Chondrocyte (in vitro differentiated cells): Measurements from ENCODE around the gene SIK2. TPM values are rescaled to one million over a fixed set of nuclear protein-coding genes. Genes with fewer than 3 reads are reported as not detected.

ENCODE experiments used
- DNase-seq: peaks from one replicate; pipeline ENCODE4 v3.0.0; 2021; ENCODE audit warnings: mixed read lengths, low spot score
- H3K27ac Mint-ChIP-seq: one replicate; pipeline ENCODE4 v1.8.0; 2021; ENCODE audit warnings: mild to moderate bottlenecking, moderate library complexity, mixed read lengths; ENCODE audit not compliant: unreplicated experiment
- H3K27me3 Mint-ChIP-seq: 2 replicates; pipeline ENCODE4 v1.8.0; 2021; ENCODE audit warnings: low read depth, mixed read lengths
- H3K36me3 Mint-ChIP-seq: 2 replicates; pipeline ENCODE4 v1.8.0; 2021; ENCODE audit warnings: low read depth, mixed read lengths
- H3K4me1 Mint-ChIP-seq: 2 replicates; pipeline ENCODE4 v1.8.0; 2021; ENCODE audit warnings: low read depth, mild to moderate bottlenecking, mixed read lengths
- H3K4me3 Mint-ChIP-seq: one replicate; pipeline ENCODE4 v1.8.0; 2021; ENCODE audit warnings: mild to moderate bottlenecking, moderate library complexity, mixed read lengths; ENCODE audit not compliant: unreplicated experiment
- H3K9me3 Mint-ChIP-seq: 2 replicates; pipeline ENCODE4 v1.8.0; 2021; ENCODE audit warnings: low read depth, mixed read lengths
- total RNA-seq: library from RNA; stranded (reverse); gene quantifications from 3 replicates; pipeline ENCODE4 v1.2.1, GENCODE V29; 2021
- TF ChIP-seq, protein P1 (sequence below): fragments of 200-600 bp; sonication (generic); IDR thresholded peaks from 2 replicates; pipeline ENCODE4 v1.5.0; 2021; ENCODE audit warnings: antibody characterized with exemption, mild to moderate bottlenecking, moderate library complexity

The SIK2 gene
- total RNA-seq, 1 donor from 2014 or later = 16.2 TPM

- TF ChIP-seq, protein P1, sequence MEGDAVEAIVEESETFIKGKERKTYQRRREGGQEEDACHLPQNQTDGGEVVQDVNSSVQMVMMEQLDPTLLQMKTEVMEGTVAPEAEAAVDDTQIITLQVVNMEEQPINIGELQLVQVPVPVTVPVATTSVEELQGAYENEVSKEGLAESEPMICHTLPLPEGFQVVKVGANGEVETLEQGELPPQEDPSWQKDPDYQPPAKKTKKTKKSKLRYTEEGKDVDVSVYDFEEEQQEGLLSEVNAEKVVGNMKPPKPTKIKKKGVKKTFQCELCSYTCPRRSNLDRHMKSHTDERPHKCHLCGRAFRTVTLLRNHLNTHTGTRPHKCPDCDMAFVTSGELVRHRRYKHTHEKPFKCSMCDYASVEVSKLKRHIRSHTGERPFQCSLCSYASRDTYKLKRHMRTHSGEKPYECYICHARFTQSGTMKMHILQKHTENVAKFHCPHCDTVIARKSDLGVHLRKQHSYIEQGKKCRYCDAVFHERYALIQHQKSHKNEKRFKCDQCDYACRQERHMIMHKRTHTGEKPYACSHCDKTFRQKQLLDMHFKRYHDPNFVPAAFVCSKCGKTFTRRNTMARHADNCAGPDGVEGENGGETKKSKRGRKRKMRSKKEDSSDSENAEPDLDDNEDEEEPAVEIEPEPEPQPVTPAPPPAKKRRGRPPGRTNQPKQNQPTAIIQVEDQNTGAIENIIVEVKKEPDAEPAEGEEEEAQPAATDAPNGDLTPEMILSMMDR = no peak
- Mint-ChIP-seq H3K27me3 (no peaks in the 10 kb centered on the region), H3K9me3 (no peaks in the 10 kb centered on the region), H3K27ac (no peak overlapping the region), H3K4me1 (no peaks in the 10 kb centered on the region), H3K4me3 (no peak overlapping the region), H3K36me3 (no peaks in the 10 kb centered on the region)
- DNase-seq = no peak
Measured at GRCh38 chr11:111582163-111582562, 20.1 kb upstream of the SIK2 start.

- H3K4me1 Mint-ChIP-seq = no peaks in the 10 kb centered on the region
- no peak overlapping the region for H3K4me3 Mint-ChIP-seq
- no peaks in the 10 kb centered on the region for H3K9me3 Mint-ChIP-seq
- H3K36me3 Mint-ChIP-seq = no peaks in the 10 kb centered on the region
- TF ChIP-seq, protein P1 = no peak
- DNase-seq = no peak
- H3K27ac Mint-ChIP-seq = no peak overlapping the region
- H3K27me3 Mint-ChIP-seq = no peaks in the 10 kb centered on the region
Measured at GRCh38 chr11:111582881-111583280, 19.4 kb upstream of the SIK2 start.

DNA sequence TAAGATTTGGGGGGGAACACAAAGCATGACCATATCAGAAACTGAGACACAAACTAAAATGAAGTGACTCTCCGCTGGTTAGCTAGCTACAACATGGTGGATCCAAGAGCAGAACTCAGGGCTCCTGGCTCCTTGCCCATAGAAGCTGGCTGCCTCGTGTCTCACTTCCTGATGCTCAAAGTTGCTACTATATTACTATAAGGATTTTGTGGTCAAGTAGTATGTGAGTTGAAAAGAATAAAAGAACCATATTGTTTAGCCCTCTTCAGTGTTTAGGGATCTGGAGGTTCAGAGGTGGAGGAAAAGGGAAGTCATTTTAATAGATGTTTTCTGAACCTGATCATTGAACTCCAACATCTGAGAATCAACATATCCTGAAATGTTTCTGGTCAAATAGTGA, 16.9 kb upstream of the SIK2 start:
- Mint-ChIP-seq H3K4me3 (no peak overlapping the region), H3K36me3 (no peaks in the 10 kb centered on the region), H3K27me3 (no peaks in the 10 kb centered on the region), H3K9me3 (no peaks in the 10 kb centered on the region), H3K27ac (no peak overlapping the region), H3K4me1 (no peaks in the 10 kb centered on the region)
- TF ChIP-seq, protein P1 = no peak
- no peak for DNase-seq

- TF ChIP-seq, protein P1 = peak; percentile 87
- no peaks in the 10 kb centered on the region for H3K9me3 Mint-ChIP-seq
- H3K4me3 Mint-ChIP-seq = no peak overlapping the region
- no peaks in the 10 kb centered on the region for H3K4me1 Mint-ChIP-seq
- DNase-seq = no peak
- H3K27ac Mint-ChIP-seq = no peak overlapping the region
- no peaks in the 10 kb centered on the region for H3K36me3 Mint-ChIP-seq
- no peaks in the 10 kb centered on the region for H3K27me3 Mint-ChIP-seq
Measured at GRCh38 chr11:111586388-111586831, 15.8 kb upstream of the SIK2 start.

- Mint-ChIP-seq H3K36me3 (no peaks in the 10 kb centered on the region), H3K9me3 (no peaks in the 10 kb centered on the region), H3K4me1 (no peaks in the 10 kb centered on the region), H3K27me3 (no peaks in the 10 kb centered on the region), H3K27ac (no peak overlapping the region), H3K4me3 (no peak overlapping the region)
- TF ChIP-seq, protein P1 = no peak
- no peak for DNase-seq
Measured at GRCh38 chr11:111589114-111589513, 13.1 kb upstream of the SIK2 start.
